MM.1S (cell line): Measurements from ENCODE around the gene GPR149.

Experiments used
- EZH2phosphoT487 ChIP-seq: fragments of 300-600 bp; sonication (generic); IDR thresholded peaks from 2 replicates; pipeline ENCODE4 v1.6.1; 2018; ENCODE audit warnings: antibody characterized with exemption, low read length
- TF ChIP-seq, protein P1 (sequence below): fragments of 300-600 bp; sonication (generic); IDR thresholded peaks from 2 replicates; pipeline ENCODE4 v1.5.1; 2016; ENCODE audit warnings: antibody characterized with exemption, low read length, mixed read lengths

DNA sequence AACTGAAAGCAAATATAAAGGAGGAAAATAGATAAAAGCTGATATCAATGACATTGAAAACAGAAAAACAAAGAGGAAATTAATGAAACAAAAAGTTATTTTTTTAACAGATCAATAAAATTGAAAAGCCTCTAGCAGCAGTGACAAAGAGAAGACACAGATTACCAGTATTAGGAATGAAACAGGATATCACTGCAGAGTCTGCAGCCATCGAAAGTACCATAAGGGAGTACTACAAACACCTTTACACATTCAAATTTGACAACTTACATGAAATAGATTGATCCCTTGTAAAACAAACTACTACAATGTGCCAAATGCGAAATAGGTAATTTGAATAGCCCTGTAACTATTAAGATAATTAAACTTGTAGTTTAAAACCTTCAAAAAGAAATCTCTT, 80.8 kb downstream of the GPR149 start:
- no peak for TF ChIP-seq EZH2phosphoT487
- TF ChIP-seq, protein P1, sequence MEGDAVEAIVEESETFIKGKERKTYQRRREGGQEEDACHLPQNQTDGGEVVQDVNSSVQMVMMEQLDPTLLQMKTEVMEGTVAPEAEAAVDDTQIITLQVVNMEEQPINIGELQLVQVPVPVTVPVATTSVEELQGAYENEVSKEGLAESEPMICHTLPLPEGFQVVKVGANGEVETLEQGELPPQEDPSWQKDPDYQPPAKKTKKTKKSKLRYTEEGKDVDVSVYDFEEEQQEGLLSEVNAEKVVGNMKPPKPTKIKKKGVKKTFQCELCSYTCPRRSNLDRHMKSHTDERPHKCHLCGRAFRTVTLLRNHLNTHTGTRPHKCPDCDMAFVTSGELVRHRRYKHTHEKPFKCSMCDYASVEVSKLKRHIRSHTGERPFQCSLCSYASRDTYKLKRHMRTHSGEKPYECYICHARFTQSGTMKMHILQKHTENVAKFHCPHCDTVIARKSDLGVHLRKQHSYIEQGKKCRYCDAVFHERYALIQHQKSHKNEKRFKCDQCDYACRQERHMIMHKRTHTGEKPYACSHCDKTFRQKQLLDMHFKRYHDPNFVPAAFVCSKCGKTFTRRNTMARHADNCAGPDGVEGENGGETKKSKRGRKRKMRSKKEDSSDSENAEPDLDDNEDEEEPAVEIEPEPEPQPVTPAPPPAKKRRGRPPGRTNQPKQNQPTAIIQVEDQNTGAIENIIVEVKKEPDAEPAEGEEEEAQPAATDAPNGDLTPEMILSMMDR: no peak
